Lower leg skin (tissue), 3 donors: ENCODE results near the gene RPL10.

Experiments used
- POLR2A ChIP-seq, 2 donors: fragments of 450-650 bp; IDR thresholded peaks; one replicate each; pipeline ENCODE4 v1.6.1; 2016 to 2017; ENCODE audit warnings: antibody characterized with exemption in 2 of 2, mild to moderate bottlenecking in 1 of 2, moderate library complexity in 1 of 2
- TF ChIP-seq, protein P1 (sequence below), 3 donors: fragments of 450-650 bp; IDR thresholded peaks; one replicate each; pipeline ENCODE4 v1.5.1; 2016; ENCODE audit warnings: antibody characterized with exemption in 3 of 3, mild to moderate bottlenecking in 3 of 3, moderate library complexity in 2 of 3

DNA sequence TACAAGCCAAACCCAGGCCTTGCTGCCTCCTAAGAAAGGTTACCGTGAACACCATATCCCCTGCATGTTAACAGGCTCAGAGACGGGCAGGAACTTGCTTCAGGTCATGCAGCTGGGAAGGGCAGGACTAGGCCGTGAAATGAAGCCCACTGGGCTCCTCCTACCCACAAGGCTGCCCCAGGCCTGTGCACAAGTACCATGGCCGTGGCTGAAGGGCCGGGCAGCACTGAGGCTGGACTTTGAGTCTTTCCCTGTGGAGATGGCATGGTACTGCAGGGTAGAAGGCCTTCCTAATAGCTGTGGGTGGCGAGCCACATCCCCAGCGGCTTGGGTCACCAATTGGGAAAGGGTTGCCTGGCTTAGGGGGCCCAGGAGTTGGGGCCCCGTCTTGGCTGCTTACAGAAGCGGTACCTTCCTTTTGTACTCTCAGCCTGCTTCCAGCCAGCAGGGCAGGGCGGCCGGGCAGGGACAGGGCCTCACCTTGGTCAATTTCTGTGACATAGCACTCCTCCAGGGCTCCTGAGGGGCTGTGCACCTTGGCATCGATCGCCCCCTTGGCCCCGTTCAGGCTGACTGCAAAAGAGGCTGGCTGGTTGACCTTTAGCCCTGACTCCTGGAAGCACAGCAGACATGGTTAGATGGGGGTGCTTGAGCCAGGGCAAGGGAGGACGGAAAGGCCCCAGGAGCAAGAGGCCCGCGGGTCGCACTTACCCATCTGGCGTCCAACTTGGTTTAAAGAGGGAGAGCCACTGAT lies 47.6 kb upstream of the RPL10 start:
- TF ChIP-seq, protein P1, sequence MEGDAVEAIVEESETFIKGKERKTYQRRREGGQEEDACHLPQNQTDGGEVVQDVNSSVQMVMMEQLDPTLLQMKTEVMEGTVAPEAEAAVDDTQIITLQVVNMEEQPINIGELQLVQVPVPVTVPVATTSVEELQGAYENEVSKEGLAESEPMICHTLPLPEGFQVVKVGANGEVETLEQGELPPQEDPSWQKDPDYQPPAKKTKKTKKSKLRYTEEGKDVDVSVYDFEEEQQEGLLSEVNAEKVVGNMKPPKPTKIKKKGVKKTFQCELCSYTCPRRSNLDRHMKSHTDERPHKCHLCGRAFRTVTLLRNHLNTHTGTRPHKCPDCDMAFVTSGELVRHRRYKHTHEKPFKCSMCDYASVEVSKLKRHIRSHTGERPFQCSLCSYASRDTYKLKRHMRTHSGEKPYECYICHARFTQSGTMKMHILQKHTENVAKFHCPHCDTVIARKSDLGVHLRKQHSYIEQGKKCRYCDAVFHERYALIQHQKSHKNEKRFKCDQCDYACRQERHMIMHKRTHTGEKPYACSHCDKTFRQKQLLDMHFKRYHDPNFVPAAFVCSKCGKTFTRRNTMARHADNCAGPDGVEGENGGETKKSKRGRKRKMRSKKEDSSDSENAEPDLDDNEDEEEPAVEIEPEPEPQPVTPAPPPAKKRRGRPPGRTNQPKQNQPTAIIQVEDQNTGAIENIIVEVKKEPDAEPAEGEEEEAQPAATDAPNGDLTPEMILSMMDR (IDR thresholded peaks at IDR 0.05): no peak
- TF ChIP-seq POLR2A (IDR thresholded peaks at IDR 0.05): no peak
